GM21390 (cell line): ENCODE measurements around the gene CNKSR3.

Experiments
- ATAC-seq: cut with Tn5 transposase; IDR thresholded peaks from one replicate; pipeline ENCODE4 v1.9.1; 2021; ENCODE audit not compliant: unreplicated experiment

CNKSR3 gene

GRCh38 chr6:154458565-154459470, 51.7 kb downstream of the CNKSR3 start:
- no peak for ATAC-seq

- no peak for ATAC-seq
Observed at GRCh38 chr6:154457881-154458284, 52.6 kb downstream of the CNKSR3 start.

- ATAC-seq, result no peak
Observed at GRCh38 chr6:154457046-154457713, 53.3 kb downstream of the CNKSR3 start.

- no peak for ATAC-seq
Observed at GRCh38 chr6:154453329-154453728, 57.2 kb downstream of the CNKSR3 start.

- ATAC-seq, result no peak
Observed at GRCh38 chr6:154450498-154450897, 60.0 kb downstream of the CNKSR3 start.

GRCh38 chr6:154448448-154449096, 61.9 kb downstream of the CNKSR3 start:
- no peak for ATAC-seq

- ATAC-seq, result no peak
Observed at GRCh38 chr6:154447954-154448353, 62.5 kb downstream of the CNKSR3 start.

GRCh38 chr6:154446984-154447383, 63.5 kb downstream of the CNKSR3 start:
- no peak for ATAC-seq

- ATAC-seq, result no peak
Observed at GRCh38 chr6:154445417-154445816, 65.1 kb downstream of the CNKSR3 start.

- no peak for ATAC-seq
Observed at GRCh38 chr6:154441995-154442310, 68.5 kb downstream of the CNKSR3 start.

- ATAC-seq, result no peak
Observed at GRCh38 chr6:154440422-154441043, 70.0 kb downstream of the CNKSR3 start.

- ATAC-seq, result no peak
Observed at GRCh38 chr6:154440022-154440421, 70.5 kb downstream of the CNKSR3 start.

GRCh38 chr6:154438882-154439415, 71.5 kb downstream of the CNKSR3 start:
- no peak for ATAC-seq

- no peak for ATAC-seq
Observed at GRCh38 chr6:154435400-154435945, 75.0 kb downstream of the CNKSR3 start.

- ATAC-seq, result no peak
Observed at GRCh38 chr6:154434662-154435061, 75.8 kb downstream of the CNKSR3 start.

GRCh38 chr6:154433477-154434241, 76.8 kb downstream of the CNKSR3 start:
- ATAC-seq, result no peak

GRCh38 chr6:154432533-154433476, 77.7 kb downstream of the CNKSR3 start:
- ATAC-seq, result no peak

GRCh38 chr6:154430481-154430919, 80.0 kb downstream of the CNKSR3 start:
- ATAC-seq, result no peak

GRCh38 chr6:154429711-154430110, 80.8 kb downstream of the CNKSR3 start:
- ATAC-seq, result no peak
